Measurements from ENCODE around the gene FBXW8.

GRCh38 chr12:117037289-117038022 lies 126.7 kb downstream of the FBXW8 start:
- no peak for TF ChIP-seq CTCF (optimal IDR thresholded peaks at IDR 0.05 in 1 of 3, IDR thresholded peaks at IDR 0.05 in 1 of 3, conservative IDR thresholded peaks at IDR 0.05 in 1 of 3; ENCODE audit: extremely low read depth in 1 of 3, insufficient read depth in 2 of 3, low read length in 3 of 3)
- TF ChIP-seq EZH2 (IDR thresholded peaks at IDR 0.05; ENCODE audit: low read length): no peak

Measured in keratinocyte (primary cell).